ENCODE measurements around the gene LIN9. TPM values are rescaled to one million over a fixed set of nuclear protein-coding genes. Genes with fewer than 3 reads are reported as not detected.
"Not testable (repeated sequence)": the region's sequence is repeated elsewhere in the genome, so short reads cannot be mapped to it uniquely, and the experiment has no call there.

Gene LIN9
- total and polyA plus RNA-seq, 2 of the 13 experiments (the other 11 are each of a cell fraction or from before 2014, with no cell fraction given), result 3.0 to 10.0 TPM

- WGBS (ENCODE audit: low lambda C conversion rate), result 35% methylated on average over 1 of the region's 1 CpG
- in situ Hi-C loops (cut with HindIII; ENCODE audit: extremely low pct_ligation_motif_present, low pct_unique_long_range_greater_than_20kb) (no loop called here), intact Hi-C loops (cut with micrococcal nuclease; ENCODE audit: unreplicated experiment) (loop anchor here (5.0 kb wide), 1 partner anchor 129 kb away; no protein-coding TSS in a partner anchor)
- H3K9ac ChIP-seq (ENCODE audit: insufficient read depth, low read depth, low read length), result no peak overlapping the region
- POLR2A ChIA-PET, result no interaction called here
- no peaks in the 10 kb centered on the region for H3K79me2 ChIP-seq (ENCODE audit: insufficient read depth, low read length)
- no peaks in the 10 kb centered on the region for H4K20me1 ChIP-seq (ENCODE audit: insufficient read depth, low read length)
- no TSS peak for BruUV-seq (replicated peaks)
- no peak for ATAC-seq
- no peak for TF ChIP-seq ZFYVE20 (CRISPR knock-in tag; IDR thresholded peaks at IDR 0.05; ENCODE audit: borderline replicate concordance, low read depth)
- TF ChIP-seq ZNF879 (CRISPR knock-in tag; IDR thresholded peaks at IDR 0.05), result no peak
- no peak for TF ChIP-seq KLF6 (CRISPR knock-in tag; IDR thresholded peaks at IDR 0.05)
- TF ChIP-seq ZNF225 (CRISPR knock-in tag; IDR thresholded peaks at IDR 0.05), result no peak
- TF ChIP-seq CEBPG (CRISPR knock-in tag; IDR thresholded peaks at IDR 0.05), result no peak
- TF ChIP-seq ZNF790 (CRISPR knock-in tag; IDR thresholded peaks at IDR 0.05; ENCODE audit: borderline replicate concordance), result no peak
- no peak overlapping the region for H3K27ac ChIP-seq (ENCODE audit: extremely low read length, insufficient read depth, low read length)
- H3K4me1 ChIP-seq (ENCODE audit: insufficient read depth, low read length), result peaks cover 11% of the 10 kb centered on the region
- CTCF ChIA-PET (ENCODE audit: low intra/inter-chr PET ratio, low total read pairs), result no interaction called here
- H3K27me3 ChIP-seq (ENCODE audit: control insufficient read depth in 1 of 2, insufficient read depth in 2 of 2, low read length in 2 of 2), result peaks cover 0 to 12% of the 10 kb centered on the region in 2 experiments; a peak in 1 of 5 replicates
- FAIRE-seq, result no peak
- H2AFZ ChIP-seq (ENCODE audit: low read length), result no peak overlapping the region
- H3K4me3 ChIP-seq (replicated peaks in 1 of 3; ENCODE audit: insufficient read depth in 1 of 3, low read depth in 2 of 3, low read length in 3 of 3), result no peak overlapping the region
- no peak for DNase-seq (ENCODE audit: low spot score)
- H3K36me3 ChIP-seq (replicated peaks in 1 of 2; ENCODE audit: control insufficient read depth in 1 of 2, insufficient read depth in 2 of 2, low read length in 2 of 2), result no peaks in the 10 kb centered on the region
- H3K4me2 ChIP-seq (ENCODE audit: low read depth, low read length), result no peak overlapping the region
- H3K9me3 ChIP-seq (ENCODE audit: low read length), result no peaks in the 10 kb centered on the region
Measured at GRCh38 chr1:226203240-226203639, 105.7 kb downstream of the LIN9 start.

GRCh38 chr1:226202666-226203065 is 106.3 kb downstream of the LIN9 start:
- H3K36me3 ChIP-seq (replicated peaks in 1 of 2; ENCODE audit: control insufficient read depth in 1 of 2, insufficient read depth in 2 of 2, low read length in 2 of 2); ATAC-seq; H3K4me1 ChIP-seq (ENCODE audit: insufficient read depth, low read length); H3K27ac ChIP-seq (ENCODE audit: extremely low read length, insufficient read depth, low read length); H4K20me1 ChIP-seq (ENCODE audit: insufficient read depth, low read length); H3K27me3 ChIP-seq (ENCODE audit: control insufficient read depth in 1 of 2, insufficient read depth in 2 of 2, low read length in 2 of 2); H3K9me3 ChIP-seq (ENCODE audit: low read length); FAIRE-seq; DNase-seq (ENCODE audit: low spot score); POLR2A ChIA-PET; CTCF ChIA-PET (ENCODE audit: low intra/inter-chr PET ratio, low total read pairs); BruUV-seq (replicated peaks); H3K9ac ChIP-seq (ENCODE audit: insufficient read depth, low read depth, low read length); H3K4me2 ChIP-seq (ENCODE audit: low read depth, low read length); H3K4me3 ChIP-seq (replicated peaks in 1 of 3; ENCODE audit: insufficient read depth in 1 of 3, low read depth in 2 of 3, low read length in 3 of 3); H3K79me2 ChIP-seq (ENCODE audit: insufficient read depth, low read length); H2AFZ ChIP-seq (ENCODE audit: low read length); in situ Hi-C loops (cut with HindIII; ENCODE audit: extremely low pct_ligation_motif_present, low pct_unique_long_range_greater_than_20kb): not testable (repeated sequence)
- 48% methylated on average over 6 of the region's 6 CpGs for WGBS (ENCODE audit: low lambda C conversion rate)
- intact Hi-C loops (cut with micrococcal nuclease; ENCODE audit: unreplicated experiment), result loop anchor here (5.0 kb wide), 1 partner anchor 130 kb away; no protein-coding TSS in a partner anchor
